ENCODE results near the gene CDH4. TPM values are rescaled to one million over a fixed set of nuclear protein-coding genes. Genes with fewer than 3 reads are reported as not detected.

The CDH4 gene
- total RNA-seq, 4 donors from 2014 or later, result under 0.01 to 0.56 (median 0.19) TPM; not detected in 1

GRCh38 chr20:61937963-61938838 lies 686.1 kb downstream of the CDH4 start:
- ATAC-seq (ENCODE audit: low FRiP score) (no peak), DNase-seq (ENCODE audit: low spot score) (no peak)
- TF ChIP-seq CTCF (IDR thresholded peaks at IDR 0.05), result no peak

GRCh38 chr20:61938839-61939690 lies 687.0 kb downstream of the CDH4 start:
- DNase-seq (ENCODE audit: low spot score) (no peak), ATAC-seq (ENCODE audit: low FRiP score) (no peak)
- TF ChIP-seq CTCF (IDR thresholded peaks at IDR 0.05), result no peak

GRCh38 chr20:61939691-61940360 lies 687.8 kb downstream of the CDH4 start:
- DNase-seq (ENCODE audit: low spot score) (no peak), ATAC-seq (ENCODE audit: low FRiP score) (no peak)
- TF ChIP-seq CTCF (IDR thresholded peaks at IDR 0.05), result no peak

GRCh38 chr20:61940491-61940890 lies 688.4 kb downstream of the CDH4 start:
- ATAC-seq (ENCODE audit: low FRiP score) (no peak), DNase-seq (ENCODE audit: low spot score) (no peak)
- TF ChIP-seq CTCF (IDR thresholded peaks at IDR 0.05), result no peak

GRCh38 chr20:61940976-61941720 lies 689.1 kb downstream of the CDH4 start:
- TF ChIP-seq CTCF (IDR thresholded peaks at IDR 0.05), result no peak

GRCh38 chr20:61941721-61942405 lies 689.8 kb downstream of the CDH4 start:
- ATAC-seq (ENCODE audit: low FRiP score) (no peak), DNase-seq (ENCODE audit: low spot score) (no peak)
- TF ChIP-seq CTCF (IDR thresholded peaks at IDR 0.05), result no peak

More at GRCh38 chr20:61940976-61941720, 689.1 kb downstream of the CDH4 start:
- DNase-seq (ENCODE audit: low spot score) (no peak), ATAC-seq (ENCODE audit: low FRiP score) (no peak)
